Measurements from ENCODE around the gene DCTPP1.
"Not testable (repeated sequence)": the region's sequence is repeated elsewhere in the genome, so short reads cannot be mapped to it uniquely, and the experiment has no call there.

GRCh38 chr16:30452709-30453580 lies 23.1 kb upstream of the DCTPP1 start:
- not testable (repeated sequence) for TF ChIP-seq CTCF (conservative IDR thresholded peaks at IDR 0.05; ENCODE audit: low read length); EZH2phosphoT487 (IDR thresholded peaks at IDR 0.05; ENCODE audit: borderline replicate concordance)
